ENCODE results near the gene BTD. TPM values are rescaled to one million over a fixed set of nuclear protein-coding genes. Genes with fewer than 3 reads are reported as not detected.

Gene BTD
- total RNA-seq, 1 donor from 2014 or later: 2.6 TPM

- H3K27me3 Mint-ChIP-seq (ENCODE audit: insufficient read depth): no peaks in the 10 kb centered on the region
- no peaks in the 10 kb centered on the region for H3K36me3 Mint-ChIP-seq (ENCODE audit: low read depth)
- no peaks in the 10 kb centered on the region for H3K9me3 Mint-ChIP-seq
- no peak for DNase-seq (ENCODE audit: low spot score)
- intact Hi-C loops (cut with micrococcal nuclease): loop anchor here (10.0 kb wide), 1 partner anchor 323 kb away; no protein-coding TSS in a partner anchor
- H3K4me1 Mint-ChIP-seq (ENCODE audit: low read depth): peaks cover 58% of the 10 kb centered on the region
- H3K27ac Mint-ChIP-seq: no peak overlapping the region
- H3K4me3 Mint-ChIP-seq: no peak overlapping the region
Measured at GRCh38 chr3:15632212-15632580, 30.7 kb downstream of the BTD start.

GRCh38 chr3:15633159-15633558, 31.6 kb downstream of the BTD start:
- peaks cover 67% of the 10 kb centered on the region for H3K4me1 Mint-ChIP-seq (ENCODE audit: low read depth)
- DNase-seq (ENCODE audit: low spot score): no peak
- H3K27ac Mint-ChIP-seq: no peak overlapping the region
- no peaks in the 10 kb centered on the region for H3K9me3 Mint-ChIP-seq
- no peaks in the 10 kb centered on the region for H3K36me3 Mint-ChIP-seq (ENCODE audit: low read depth)
- no peaks in the 10 kb centered on the region for H3K27me3 Mint-ChIP-seq (ENCODE audit: insufficient read depth)
- intact Hi-C loops (cut with micrococcal nuclease): loop anchor here (10.0 kb wide), 1 partner anchor 322 kb away; no protein-coding TSS in a partner anchor
- no peak overlapping the region for H3K4me3 Mint-ChIP-seq

GRCh38 chr3:15633766-15634598, 32.4 kb downstream of the BTD start:
- H3K36me3 Mint-ChIP-seq (ENCODE audit: low read depth): no peaks in the 10 kb centered on the region
- H3K27me3 Mint-ChIP-seq (ENCODE audit: insufficient read depth): no peaks in the 10 kb centered on the region
- H3K4me3 Mint-ChIP-seq: no peak overlapping the region
- intact Hi-C loops (cut with micrococcal nuclease): loop anchor here (10.0 kb wide), 1 partner anchor 321 kb away; no protein-coding TSS in a partner anchor
- no peak for DNase-seq (ENCODE audit: low spot score)
- H3K9me3 Mint-ChIP-seq: no peaks in the 10 kb centered on the region
- peaks cover 76% of the 10 kb centered on the region for H3K4me1 Mint-ChIP-seq (ENCODE audit: low read depth)
- H3K27ac Mint-ChIP-seq: no peak overlapping the region

GRCh38 chr3:15634671-15635070, 33.1 kb downstream of the BTD start:
- intact Hi-C loops (cut with micrococcal nuclease): loop anchor here (5.0 to 10.0 kb wide), 2 partner anchors 137 to 320 kb away; no protein-coding TSS in a partner anchor
- no peak for DNase-seq (ENCODE audit: low spot score)
- Mint-ChIP-seq H3K36me3 (ENCODE audit: low read depth) (no peaks in the 10 kb centered on the region), H3K27me3 (ENCODE audit: insufficient read depth) (no peaks in the 10 kb centered on the region), H3K4me3 (no peak overlapping the region), H3K9me3 (no peaks in the 10 kb centered on the region), H3K4me1 (ENCODE audit: low read depth) (peaks cover 81% of the 10 kb centered on the region), H3K27ac (no peak overlapping the region)

- no peaks in the 10 kb centered on the region for H3K27me3 Mint-ChIP-seq (ENCODE audit: insufficient read depth)
- peaks cover 76% of the 10 kb centered on the region for H3K4me1 Mint-ChIP-seq (ENCODE audit: low read depth)
- no peak for DNase-seq (ENCODE audit: low spot score)
- no peak overlapping the region for H3K4me3 Mint-ChIP-seq
- intact Hi-C loops (cut with micrococcal nuclease): loop anchor here (5.0 to 10.0 kb wide), 2 partner anchors 138 to 320 kb away; no protein-coding TSS in a partner anchor
- H3K9me3 Mint-ChIP-seq: no peaks in the 10 kb centered on the region
- no peak overlapping the region for H3K27ac Mint-ChIP-seq
- H3K36me3 Mint-ChIP-seq (ENCODE audit: low read depth): no peaks in the 10 kb centered on the region
Measured at GRCh38 chr3:15635121-15635661, 33.6 kb downstream of the BTD start.

- intact Hi-C loops (cut with micrococcal nuclease): loop anchor here (1.0 to 10.0 kb wide), 7 partner anchors 11 to 319 kb away; no protein-coding TSS in a partner anchor
- H3K27me3 Mint-ChIP-seq (ENCODE audit: insufficient read depth): no peaks in the 10 kb centered on the region
- H3K4me3 Mint-ChIP-seq: peak overlapping the region; percentile 51
- peaks cover 66% of the 10 kb centered on the region for H3K4me1 Mint-ChIP-seq (ENCODE audit: low read depth)
- peak overlapping the region; percentile 79 for H3K27ac Mint-ChIP-seq
- H3K9me3 Mint-ChIP-seq: no peaks in the 10 kb centered on the region
- DNase-seq (ENCODE audit: low spot score): peak; percentile 30
- no peaks in the 10 kb centered on the region for H3K36me3 Mint-ChIP-seq (ENCODE audit: low read depth)
Measured at GRCh38 chr3:15636028-15636709, 34.6 kb downstream of the BTD start.

GRCh38 chr3:15637131-15637951, 35.8 kb downstream of the BTD start:
- Mint-ChIP-seq H3K27me3 (ENCODE audit: insufficient read depth) (no peaks in the 10 kb centered on the region), H3K36me3 (ENCODE audit: low read depth) (peaks cover 3% of the 10 kb centered on the region), H3K9me3 (no peaks in the 10 kb centered on the region), H3K4me1 (ENCODE audit: low read depth) (peaks cover 64% of the 10 kb centered on the region), H3K4me3 (peak overlapping the region; percentile 6), H3K27ac (peak overlapping the region; percentile 76)
- intact Hi-C loops (cut with micrococcal nuclease): loop anchor here (5.0 to 10.0 kb wide), 2 partner anchors 140 to 317 kb away; no protein-coding TSS in a partner anchor
- no peak for DNase-seq (ENCODE audit: low spot score)

GRCh38 chr3:15638193-15638890, 36.8 kb downstream of the BTD start:
- no peak overlapping the region for H3K4me3 Mint-ChIP-seq
- H3K9me3 Mint-ChIP-seq: no peaks in the 10 kb centered on the region
- no peak for DNase-seq (ENCODE audit: low spot score)
- peaks cover 59% of the 10 kb centered on the region for H3K4me1 Mint-ChIP-seq (ENCODE audit: low read depth)
- H3K36me3 Mint-ChIP-seq (ENCODE audit: low read depth): peaks cover 3% of the 10 kb centered on the region
- intact Hi-C loops (cut with micrococcal nuclease): loop anchor here (5.0 to 10.0 kb wide), 2 partner anchors 141 to 316 kb away; no protein-coding TSS in a partner anchor
- H3K27ac Mint-ChIP-seq: peak overlapping the region; percentile 76
- no peaks in the 10 kb centered on the region for H3K27me3 Mint-ChIP-seq (ENCODE audit: insufficient read depth)

- no peak overlapping the region for H3K4me3 Mint-ChIP-seq
- peaks cover 54% of the 10 kb centered on the region for H3K4me1 Mint-ChIP-seq (ENCODE audit: low read depth)
- intact Hi-C loops (cut with micrococcal nuclease): loop anchor here (5.0 to 10.0 kb wide), 2 partner anchors 142 to 316 kb away; no protein-coding TSS in a partner anchor
- DNase-seq (ENCODE audit: low spot score): no peak
- no peaks in the 10 kb centered on the region for H3K9me3 Mint-ChIP-seq
- H3K27me3 Mint-ChIP-seq (ENCODE audit: insufficient read depth): no peaks in the 10 kb centered on the region
- no peak overlapping the region for H3K27ac Mint-ChIP-seq
- H3K36me3 Mint-ChIP-seq (ENCODE audit: low read depth): peaks cover 3% of the 10 kb centered on the region
Measured at GRCh38 chr3:15638891-15639262, 37.3 kb downstream of the BTD start.

GRCh38 chr3:15645246-15645645, 43.7 kb downstream of the BTD start:
- Mint-ChIP-seq H3K4me3 (no peak overlapping the region), H3K9me3 (peaks cover 11% of the 10 kb centered on the region), H3K27me3 (ENCODE audit: insufficient read depth) (peaks cover 2% of the 10 kb centered on the region), H3K4me1 (ENCODE audit: low read depth) (peaks cover 58% of the 10 kb centered on the region), H3K36me3 (ENCODE audit: low read depth) (peaks cover 12% of the 10 kb centered on the region), H3K27ac (no peak overlapping the region)
- no peak for DNase-seq (ENCODE audit: low spot score)
- intact Hi-C loops (cut with micrococcal nuclease): no loop called here

- intact Hi-C loops (cut with micrococcal nuclease): loop anchor here (2.0 kb wide), 2 partner anchors 15 to 111 kb away; no protein-coding TSS in a partner anchor
- Mint-ChIP-seq H3K36me3 (ENCODE audit: low read depth) (peaks cover 15% of the 10 kb centered on the region), H3K9me3 (peaks cover 11% of the 10 kb centered on the region), H3K4me3 (no peak overlapping the region), H3K4me1 (ENCODE audit: low read depth) (peaks cover 58% of the 10 kb centered on the region), H3K27ac (no peak overlapping the region), H3K27me3 (ENCODE audit: insufficient read depth) (peaks cover 2% of the 10 kb centered on the region)
- no peak for DNase-seq (ENCODE audit: low spot score)
Measured at GRCh38 chr3:15645740-15646501, 44.4 kb downstream of the BTD start.
